HG03457 (cell line): ENCODE results near the gene AQP2.

Experiments
- ATAC-seq: cut with Tn5 transposase; IDR thresholded peaks from one replicate; pipeline ENCODE4 v1.9.1; 2021; ENCODE audit warnings: moderate number of reproducible peaks; ENCODE audit not compliant: unreplicated experiment

Gene AQP2, protein sequence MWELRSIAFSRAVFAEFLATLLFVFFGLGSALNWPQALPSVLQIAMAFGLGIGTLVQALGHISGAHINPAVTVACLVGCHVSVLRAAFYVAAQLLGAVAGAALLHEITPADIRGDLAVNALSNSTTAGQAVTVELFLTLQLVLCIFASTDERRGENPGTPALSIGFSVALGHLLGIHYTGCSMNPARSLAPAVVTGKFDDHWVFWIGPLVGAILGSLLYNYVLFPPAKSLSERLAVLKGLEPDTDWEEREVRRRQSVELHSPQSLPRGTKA

DNA sequence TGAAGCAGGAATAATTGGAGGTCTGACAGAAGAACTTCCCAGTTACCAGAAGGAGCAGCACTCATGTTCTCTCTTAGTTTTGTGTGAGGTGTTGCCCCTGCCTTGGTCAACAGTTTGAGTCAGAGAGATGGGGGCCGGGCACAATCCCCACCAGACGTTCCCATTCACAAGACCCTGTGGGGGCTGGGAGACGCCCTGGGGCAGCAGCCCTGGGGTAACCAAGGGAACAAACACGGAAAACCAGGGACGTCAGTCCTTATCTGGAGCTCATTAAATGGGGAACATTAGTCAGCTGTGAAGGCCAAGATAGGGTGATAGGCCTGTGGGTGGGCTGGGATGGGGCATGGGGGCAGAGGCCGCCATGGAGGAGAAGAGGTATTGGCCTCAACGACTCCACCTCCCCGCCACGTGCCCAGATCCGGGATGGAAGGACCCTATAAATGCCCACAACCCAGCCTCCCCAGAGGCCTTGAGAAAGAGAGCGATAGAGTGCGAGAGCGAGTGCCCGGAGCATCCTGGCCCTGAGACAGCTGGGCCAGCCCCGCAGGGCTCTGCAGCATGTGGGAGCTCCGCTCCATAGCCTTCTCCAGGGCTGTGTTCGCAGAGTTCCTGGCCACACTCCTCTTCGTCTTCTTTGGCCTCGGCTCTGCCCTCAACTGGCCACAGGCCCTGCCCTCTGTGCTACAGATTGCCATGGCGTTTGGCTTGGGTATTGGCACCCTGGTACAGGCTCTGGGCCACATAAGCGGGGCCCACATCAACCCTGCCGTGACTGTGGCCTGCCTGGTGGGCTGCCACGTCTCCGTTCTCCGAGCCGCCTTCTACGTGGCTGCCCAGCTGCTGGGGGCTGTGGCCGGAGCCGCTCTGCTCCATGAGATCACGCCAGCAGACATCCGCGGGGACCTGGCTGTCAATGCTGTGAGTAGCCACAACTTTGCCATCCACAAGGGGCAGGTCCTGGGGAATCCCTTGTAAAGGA lies at the start of gene AQP2:
TSS of gene AQP2 (plus strand) at position 465 of the 979 bp plus-strand sequence. CDS start at position 559, 94 bp downstream.
- ATAC-seq = no peak

DNA sequence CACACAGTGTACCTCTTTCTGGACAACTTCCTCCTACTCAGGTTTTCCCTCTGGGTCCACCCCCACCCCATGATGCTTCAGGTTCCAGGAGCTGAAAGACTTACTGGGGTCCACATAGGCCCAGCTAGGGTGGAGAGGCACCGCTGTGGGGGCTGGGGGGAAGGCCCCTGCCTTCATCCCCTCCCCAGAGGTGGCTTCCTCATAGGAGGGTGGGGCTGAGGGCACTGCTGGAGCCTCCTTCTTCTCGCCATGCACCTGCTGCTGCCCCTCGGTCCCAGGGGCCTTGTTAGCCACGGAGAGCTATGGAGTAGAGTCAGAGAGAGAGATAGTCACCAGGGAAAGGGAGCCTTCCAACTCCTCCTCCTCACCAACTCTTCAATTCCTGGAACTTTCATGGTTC lies 49.5 kb upstream of the AQP2 start:
- ATAC-seq = no peak

DNA sequence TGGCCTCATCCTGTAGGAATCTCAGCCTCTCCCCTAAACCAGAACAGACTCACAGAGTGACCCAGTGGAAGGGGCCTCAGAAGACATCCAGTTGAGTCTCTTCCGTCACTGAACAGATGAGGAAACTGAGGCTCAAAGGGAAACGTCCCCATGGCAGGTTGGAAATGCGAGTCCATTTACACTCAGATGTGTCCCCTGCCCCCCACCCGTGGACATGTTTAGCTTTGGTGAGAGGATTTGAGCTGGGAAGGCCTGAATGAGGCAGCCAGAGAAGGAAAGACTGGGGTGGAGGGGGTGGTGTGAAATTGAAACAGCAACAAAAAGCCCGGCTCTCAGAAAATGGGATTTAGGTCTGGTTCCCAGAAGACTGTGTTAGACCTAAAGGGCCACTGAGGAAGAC lies 48.6 kb upstream of the AQP2 start:
- ATAC-seq = no peak

DNA sequence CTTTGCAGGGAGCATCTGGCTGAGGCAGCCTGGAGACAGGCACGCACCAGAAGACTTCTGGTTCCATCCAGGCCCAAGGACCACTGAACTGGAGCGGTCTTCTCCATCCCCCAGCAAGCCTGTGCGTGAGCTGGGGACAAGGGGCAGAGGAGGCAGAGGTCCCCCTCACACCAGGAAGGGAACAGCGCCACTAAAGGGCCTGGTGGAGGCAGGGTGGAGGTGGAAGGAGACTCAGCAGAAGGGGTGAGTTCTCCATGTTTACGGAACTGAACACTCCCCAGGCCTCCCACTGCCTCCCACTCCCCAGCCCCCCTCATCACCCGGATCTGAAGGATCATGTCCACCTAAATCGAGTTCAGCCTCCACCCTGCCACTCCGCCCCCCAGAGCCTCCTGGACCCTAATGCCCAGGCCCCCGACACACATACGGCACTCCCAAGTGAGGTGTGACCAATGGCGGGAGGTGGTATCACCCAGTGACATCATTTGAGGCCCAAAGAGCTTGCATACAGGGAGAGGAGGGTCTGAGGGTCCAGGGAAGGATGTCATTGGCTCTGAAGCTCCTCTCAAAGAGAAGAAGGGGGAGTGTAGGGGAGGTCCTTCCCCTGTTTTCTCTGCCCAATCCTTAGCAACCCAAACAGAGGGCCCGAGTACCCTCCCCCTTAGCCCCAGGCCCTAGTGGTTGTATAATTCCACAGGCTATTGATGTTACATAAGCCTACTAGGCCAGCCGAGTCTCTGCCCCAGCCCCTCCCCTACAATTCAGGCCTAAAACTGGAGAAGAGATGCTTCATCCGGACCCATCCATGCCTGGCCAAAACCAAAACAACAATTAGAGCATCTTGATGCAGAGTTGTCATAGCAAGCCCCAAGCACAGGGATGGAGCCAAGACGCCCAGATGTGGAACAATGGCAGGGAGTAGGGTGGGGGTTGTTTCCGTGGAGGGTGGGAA lies 47.9 kb upstream of the AQP2 start:
- ATAC-seq = no peak

DNA sequence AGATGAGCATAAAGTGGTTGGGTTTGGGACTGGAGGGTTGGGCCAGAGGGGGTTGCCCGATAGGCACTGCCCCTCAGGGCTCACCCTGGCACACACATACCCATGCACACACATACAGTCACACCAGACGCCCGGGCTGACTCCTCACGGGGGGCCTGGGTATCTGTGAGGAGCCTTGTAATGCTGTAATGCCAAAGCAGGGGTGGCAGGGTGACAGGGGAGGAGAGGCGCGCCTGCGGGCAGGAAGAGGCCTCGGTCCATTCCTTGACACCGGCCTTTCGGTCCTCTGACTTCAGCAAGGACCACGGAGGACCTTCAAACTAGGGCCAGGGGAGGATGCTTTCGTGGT lies 47.2 kb upstream of the AQP2 start:
- ATAC-seq = no peak

DNA sequence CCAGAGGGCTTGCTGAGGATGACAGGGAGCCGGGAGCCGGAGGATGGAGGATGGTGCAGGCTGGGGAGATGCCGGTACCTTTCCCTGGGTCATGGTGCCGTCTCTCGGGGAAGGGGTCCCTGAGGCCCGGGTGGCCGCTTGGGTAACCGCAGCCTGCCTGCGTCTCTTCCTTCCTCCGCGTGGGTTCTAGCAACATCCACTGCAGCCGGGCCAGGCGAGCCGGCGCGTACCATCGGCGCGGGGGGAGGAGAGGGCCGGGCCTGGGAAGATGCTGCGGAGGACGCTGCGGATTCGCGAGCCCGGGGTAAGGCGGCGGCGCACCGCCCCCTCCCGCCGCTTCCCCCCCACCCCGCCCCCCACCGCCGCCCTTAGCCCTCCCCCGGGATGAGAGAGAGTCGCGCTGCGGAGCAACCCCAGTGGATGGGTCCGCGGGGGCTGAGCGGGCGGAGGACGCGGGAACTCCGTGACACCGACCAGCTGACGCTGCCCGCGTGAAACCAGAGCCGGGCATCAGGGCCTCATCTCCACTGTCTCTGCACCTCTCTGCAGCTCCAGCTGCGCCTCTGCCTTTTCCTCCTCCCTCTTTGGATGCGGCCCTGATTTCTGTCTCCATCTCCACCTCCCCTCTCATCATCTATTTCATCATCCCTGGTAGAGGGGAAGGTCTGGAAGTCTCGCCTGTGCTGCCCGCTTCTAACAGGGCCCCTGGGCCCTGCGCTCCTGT lies 46.7 kb upstream of the AQP2 start, which contains the start of gene FAIM2:
TSS of gene FAIM2 (minus strand) at position 201 of the 724 bp plus-strand sequence. CDS start at position 93, 108 bp downstream.
- no peak for ATAC-seq

DNA sequence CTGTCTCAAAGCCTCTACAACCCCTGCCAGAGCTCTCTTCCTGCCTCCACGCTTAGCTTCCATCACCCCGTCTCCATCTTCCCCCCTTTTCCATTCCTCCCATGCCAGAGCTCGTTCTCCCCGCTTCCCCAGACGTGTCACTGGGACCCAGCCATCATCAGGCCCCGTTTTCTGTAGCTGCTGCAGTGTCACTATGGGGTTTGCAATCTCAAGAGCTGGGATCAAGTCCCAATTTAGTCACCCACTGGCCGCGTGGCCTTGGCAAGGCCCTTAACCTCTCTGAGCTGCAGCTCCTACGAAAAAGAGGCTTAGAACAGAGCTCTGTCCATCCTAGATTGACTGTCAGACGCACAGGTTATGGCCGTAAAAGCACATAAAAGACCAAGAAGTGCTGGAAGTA lies 45.9 kb upstream of the AQP2 start:
- ATAC-seq = no peak

DNA sequence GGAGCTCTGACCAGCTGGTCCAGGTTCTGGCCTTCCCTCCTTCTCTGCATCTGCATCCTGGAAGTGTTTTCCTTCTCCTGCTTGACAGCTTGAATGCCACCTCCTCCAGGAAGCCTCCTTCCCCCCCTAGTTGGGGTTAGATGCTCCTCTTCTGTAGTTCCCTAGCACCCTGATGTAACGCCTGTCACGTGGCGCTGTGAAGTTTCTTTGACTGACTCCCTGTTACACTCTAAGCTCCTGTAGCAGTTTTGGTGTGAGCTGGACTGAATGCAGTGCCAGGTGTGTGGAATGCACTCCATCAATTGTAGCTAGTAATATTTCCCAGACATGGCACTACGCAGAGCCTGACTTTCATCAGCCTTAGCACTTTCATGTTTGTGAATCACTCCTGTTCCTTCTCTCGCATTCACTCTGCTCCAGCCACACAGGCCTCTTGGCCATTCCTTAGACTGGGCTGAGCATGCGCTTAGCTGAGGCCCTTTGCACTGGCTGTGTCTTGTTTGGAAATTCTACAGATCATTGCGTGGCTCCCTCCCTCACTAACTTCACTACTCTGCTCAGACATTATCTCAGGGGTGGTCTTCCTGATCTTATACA lies 44.7 kb upstream of the AQP2 start:
- ATAC-seq = no peak

DNA sequence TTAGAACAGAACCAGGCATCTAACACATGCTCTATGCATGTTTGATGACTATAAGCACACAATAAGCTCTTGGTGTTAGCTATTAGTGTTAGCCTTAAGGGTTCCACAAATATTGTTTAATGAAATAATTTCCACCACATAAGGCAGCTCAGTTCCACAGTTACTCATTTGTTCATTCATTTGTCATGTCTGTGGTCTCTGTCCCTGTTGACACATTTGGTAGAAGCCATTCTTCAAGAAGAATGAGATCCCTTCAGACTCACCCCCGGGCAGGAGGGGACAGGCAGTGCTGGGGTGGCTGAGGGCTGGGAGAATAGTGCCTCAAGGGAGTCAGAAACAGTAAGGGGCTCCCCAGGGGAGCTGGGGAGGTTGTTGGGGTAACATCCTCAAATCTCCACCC lies 43.2 kb upstream of the AQP2 start:
- ATAC-seq = no peak

DNA sequence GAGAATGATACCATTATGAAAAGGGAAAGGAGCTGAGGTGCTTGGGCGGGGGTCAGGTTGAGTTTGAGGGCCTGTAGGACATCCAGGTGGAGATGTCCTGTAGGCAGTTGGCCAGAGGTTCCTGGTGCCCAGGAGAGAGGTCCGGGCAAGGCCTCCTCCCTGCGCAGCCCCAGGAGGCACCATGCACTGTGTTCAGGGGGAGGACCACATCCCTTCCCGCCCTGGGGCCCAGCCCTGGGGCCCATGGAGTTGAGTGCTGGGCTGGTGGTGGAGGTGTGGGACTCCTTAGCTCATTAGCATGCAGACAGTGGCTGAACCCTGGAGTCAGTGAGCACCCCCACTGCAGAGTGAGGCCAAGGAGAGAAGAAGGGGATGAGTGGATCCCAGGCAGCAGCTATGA lies 41.2 kb upstream of the AQP2 start:
- ATAC-seq = no peak

DNA sequence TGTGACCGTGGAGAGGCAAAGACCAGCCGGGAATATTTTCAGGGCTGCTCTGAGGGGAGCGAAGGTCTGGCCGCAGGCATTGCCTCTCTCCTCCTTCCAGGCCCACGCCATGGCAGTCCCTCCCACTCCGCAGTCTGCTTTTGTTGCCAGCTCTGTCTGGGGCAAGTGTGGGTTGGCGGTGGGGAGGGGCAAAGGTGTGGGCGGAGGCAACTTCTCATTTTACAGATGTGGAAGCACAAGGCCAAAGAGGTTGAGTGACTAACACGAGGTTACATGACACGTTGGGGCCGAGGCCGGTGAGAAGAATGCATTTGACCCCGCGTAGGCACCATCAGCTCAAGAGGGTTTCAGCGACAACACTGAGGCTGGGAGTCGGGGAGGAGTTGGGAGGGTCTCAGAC lies 40.7 kb upstream of the AQP2 start:
- ATAC-seq = no peak

DNA sequence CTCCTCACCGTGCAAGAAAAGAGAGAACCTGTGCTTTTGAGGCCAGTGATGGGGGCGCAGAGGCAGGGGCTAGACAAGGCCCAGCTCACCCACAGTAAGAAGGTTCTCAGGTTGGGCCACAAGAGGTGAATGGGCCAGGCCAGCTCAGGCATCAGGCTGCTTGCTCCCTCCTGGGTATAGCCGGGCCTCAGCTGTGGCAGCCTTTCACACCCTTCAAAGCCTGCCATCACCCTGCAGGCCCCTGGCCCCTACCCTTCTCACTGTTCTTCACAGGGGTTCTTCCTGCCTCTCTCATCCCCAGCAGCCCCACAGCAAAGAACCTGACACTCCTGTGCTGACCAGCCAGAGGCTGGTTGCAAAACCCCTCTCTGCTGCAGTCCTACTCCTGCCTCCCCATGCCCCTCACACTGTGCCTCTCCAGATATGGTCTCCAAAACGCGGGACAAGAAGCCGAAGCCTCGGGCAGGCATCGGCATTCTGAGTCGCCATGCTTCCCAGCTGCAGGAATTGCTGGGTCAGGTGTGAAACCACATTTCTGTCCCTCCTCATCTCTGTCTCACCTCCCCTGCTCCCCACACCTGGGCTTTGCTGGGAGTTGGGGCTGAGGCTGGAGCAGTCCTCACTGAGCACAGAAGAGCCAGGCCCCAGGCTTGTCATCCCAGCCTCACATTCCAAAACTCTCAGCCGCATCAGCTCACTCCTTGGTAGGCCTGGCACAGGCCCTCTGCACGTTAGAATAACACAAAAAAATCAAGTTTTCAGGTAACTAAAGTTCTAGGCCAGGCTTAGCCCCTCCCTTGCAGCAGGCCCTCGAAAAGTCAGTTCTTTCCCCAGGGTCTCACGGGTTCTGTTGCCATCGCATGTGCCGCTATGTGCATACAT lies 40.0 kb upstream of the AQP2 start:
- no peak for ATAC-seq

DNA sequence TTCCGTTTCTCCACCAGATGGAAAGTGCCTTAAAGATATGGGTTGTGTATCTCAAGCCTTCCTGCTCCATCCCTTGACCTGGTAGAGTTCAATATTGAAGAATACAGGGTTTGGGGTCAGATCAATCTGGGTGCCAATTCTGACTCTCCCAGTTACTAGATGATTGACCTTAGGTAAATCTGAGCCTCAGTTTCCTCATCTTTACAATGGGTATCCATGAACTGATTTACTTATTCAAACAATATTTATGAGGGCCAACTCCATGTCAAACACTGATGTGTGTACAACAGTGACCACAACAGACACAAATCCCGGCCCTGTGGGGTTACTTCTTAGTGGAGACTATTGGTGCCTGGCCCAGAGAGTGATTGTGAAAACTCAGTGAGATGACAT lies 39.3 kb upstream of the AQP2 start:
- no peak for ATAC-seq

DNA sequence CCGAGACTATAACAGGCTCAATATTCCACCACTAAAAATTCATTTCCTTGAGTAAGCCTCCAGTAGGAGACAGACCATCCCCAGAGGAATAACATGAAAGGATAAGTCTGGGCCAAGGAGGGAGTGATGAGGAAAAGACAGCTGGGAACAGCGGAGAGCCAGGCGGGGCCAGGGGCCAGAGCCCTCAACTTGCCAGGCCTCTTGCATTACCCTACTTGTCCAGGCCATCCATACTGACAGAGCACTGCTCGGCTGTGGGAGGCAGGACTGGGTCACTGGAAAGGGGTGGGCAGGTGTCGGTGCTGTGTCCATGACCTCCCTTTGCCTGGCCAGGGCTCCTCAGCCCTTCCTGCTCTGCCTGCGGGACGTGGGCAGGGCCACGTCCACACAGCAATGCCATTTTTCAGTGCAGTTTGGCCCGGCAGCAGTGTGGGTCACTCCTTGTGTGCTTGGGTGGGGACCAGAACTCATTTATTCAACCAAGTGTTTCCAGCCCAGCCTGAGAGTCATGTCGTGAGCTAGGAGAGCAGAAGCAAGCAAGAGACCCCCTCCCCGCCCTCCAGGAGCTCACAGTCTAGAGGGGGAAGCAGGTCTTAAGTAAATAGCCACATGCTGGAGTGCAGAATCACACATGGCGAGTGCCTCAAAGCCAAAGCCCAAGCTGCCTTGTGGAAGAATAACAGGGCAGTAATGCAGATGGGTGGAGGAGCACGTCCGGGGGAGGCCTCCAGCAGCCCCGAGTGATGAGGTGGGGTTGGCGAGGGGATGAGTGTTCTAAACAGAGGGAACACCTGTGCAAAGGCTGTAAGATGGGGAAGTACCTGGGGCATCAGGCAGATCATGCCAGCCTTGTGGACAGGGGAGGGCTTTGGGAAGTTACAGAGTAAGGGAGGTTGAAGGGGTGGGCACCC lies 37.9 kb upstream of the AQP2 start:
- no peak for ATAC-seq

DNA sequence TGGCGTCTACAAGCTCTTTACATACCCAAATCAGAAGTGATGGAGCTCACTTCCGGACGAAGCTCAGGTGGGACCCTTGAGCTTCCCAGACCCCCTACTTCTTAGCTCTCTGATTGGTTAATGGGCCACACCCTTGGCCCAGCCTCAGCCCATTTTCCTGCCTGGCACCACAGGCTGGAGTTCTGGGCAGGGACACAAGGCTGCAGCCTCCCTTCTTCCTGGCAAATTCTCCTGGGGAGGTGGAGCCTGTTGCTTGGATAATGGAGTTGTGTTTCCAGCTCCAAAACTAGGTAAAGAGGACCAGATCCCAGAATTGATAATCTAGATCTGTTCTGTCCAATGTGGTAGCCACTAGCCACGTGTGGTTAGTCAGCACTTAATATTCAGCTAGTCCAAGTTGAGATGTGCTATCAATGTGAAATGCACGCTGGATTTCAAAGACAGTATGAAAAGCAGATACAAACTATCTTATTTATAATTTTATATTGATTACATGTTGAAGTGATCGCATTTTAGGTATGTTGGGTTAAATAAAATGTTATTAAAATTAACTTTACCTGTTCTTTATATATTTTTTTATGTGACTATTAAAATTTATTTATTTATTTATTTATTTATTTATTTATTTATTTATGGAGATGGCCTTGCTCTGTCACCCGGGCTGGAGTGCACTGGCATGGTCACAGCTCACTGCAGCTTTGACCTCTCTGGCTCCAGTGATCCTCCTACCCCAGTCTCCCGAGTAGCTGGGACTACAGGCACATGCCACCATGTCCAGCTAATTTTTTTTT lies 34.2 kb upstream of the AQP2 start:
- no peak for ATAC-seq

DNA sequence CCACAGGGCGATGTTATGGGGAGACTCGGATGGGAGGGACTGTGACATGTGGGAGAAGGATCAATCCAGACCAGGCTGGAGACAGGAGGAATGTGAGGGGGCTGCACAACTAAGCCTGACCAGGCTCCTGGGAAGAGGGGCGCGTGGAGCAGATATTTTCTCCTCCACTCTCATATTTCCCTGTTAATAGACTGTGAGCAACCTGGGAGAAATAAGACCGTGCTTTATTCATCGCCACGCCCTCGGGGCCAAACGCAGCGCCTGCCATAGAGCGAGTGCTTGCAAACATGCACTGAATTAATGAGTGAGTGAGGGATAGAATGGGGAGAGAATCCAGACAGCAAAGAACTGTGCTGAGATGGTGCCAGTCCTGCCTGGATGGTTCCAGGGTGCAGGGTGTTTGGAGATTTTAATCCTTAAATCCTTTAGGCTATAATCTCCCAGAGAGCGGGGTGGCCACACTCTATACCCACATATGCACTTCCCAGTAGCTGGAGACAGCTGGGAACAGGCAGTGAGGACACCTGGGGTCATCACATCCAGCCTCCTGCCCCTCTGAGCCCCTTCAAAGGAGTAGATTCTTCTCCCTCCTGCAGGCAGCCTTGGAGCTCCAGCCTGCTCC lies 33.3 kb upstream of the AQP2 start:
- ATAC-seq = no peak

DNA sequence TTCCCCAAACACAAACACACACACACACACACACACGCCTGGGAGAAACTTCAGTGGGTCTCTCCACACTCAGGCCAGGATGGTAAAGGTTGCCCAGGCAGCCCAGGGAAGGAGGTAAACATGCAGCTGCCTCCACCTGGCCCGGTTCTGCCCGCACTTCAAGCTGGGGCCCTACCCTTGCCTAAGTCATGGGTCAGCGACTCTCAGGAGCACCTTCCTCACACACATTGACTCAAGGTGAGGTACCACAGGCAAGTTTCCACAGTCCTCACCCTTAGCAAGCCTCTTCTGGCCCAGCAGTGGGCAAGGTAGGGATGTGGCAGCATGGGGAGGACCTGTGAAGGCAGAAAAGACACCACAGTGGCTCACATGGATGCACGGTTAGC lies 32.8 kb upstream of the AQP2 start:
- no peak for ATAC-seq
